ENCODE measurements around the gene SIK3. TPM values are rescaled to one million over a fixed set of nuclear protein-coding genes. Genes with fewer than 3 reads are reported as not detected.

Gene SIK3
- total RNA-seq, 1 experiment from 2014 or later, result 33.3 TPM

- H3K27me3 Mint-ChIP-seq (ENCODE audit: insufficient read depth, unreplicated experiment), result no peaks in the 10 kb centered on the region
- H3K9me3 Mint-ChIP-seq (ENCODE audit: unreplicated experiment), result no peaks in the 10 kb centered on the region
- peaks cover 24% of the 10 kb centered on the region for H3K4me1 Mint-ChIP-seq (ENCODE audit: insufficient read depth, unreplicated experiment)
- intact Hi-C loops (cut with micrococcal nuclease), result loop anchor here (2.0 to 5.0 kb wide), 2 partner anchors 24 to 86 kb away; partner anchors contain the start of gene SIK3
- ChIA-PET POLR2A (interaction anchor here (0.6 to 3.1 kb wide), 25 partner anchors 9 to 242 kb away, joined by 3 to 17 read pairs (median 6); partner anchors contain the start of gene SIK3), CTCF (interaction anchor here (0.6 to 1.5 kb wide), 5 partner anchors 9 to 132 kb away, joined by 3 to 6 read pairs (median 4); no protein-coding TSS in a partner anchor)
- H3K27ac Mint-ChIP-seq (ENCODE audit: low read depth, unreplicated experiment), result peak overlapping the region; percentile 62
- TF ChIP-seq, protein P1, sequence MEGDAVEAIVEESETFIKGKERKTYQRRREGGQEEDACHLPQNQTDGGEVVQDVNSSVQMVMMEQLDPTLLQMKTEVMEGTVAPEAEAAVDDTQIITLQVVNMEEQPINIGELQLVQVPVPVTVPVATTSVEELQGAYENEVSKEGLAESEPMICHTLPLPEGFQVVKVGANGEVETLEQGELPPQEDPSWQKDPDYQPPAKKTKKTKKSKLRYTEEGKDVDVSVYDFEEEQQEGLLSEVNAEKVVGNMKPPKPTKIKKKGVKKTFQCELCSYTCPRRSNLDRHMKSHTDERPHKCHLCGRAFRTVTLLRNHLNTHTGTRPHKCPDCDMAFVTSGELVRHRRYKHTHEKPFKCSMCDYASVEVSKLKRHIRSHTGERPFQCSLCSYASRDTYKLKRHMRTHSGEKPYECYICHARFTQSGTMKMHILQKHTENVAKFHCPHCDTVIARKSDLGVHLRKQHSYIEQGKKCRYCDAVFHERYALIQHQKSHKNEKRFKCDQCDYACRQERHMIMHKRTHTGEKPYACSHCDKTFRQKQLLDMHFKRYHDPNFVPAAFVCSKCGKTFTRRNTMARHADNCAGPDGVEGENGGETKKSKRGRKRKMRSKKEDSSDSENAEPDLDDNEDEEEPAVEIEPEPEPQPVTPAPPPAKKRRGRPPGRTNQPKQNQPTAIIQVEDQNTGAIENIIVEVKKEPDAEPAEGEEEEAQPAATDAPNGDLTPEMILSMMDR (IDR thresholded peaks at IDR 0.05; ENCODE audit: unreplicated experiment), result no peak
- H3K36me3 Mint-ChIP-seq (ENCODE audit: insufficient read depth, unreplicated experiment), result peaks cover 7% of the 10 kb centered on the region
- H3K4me3 Mint-ChIP-seq (ENCODE audit: unreplicated experiment), result peak overlapping the region; percentile 50
- TSS peak; percentile 29 for BruUV-seq (replicated peaks)
- DNase-seq (ENCODE audit: unreplicated experiment), result peak; percentile 90
These were observed 87.3 kb downstream of the SIK3 start for GRCh38 chr11:117010808-117011540.

- POLR2A ChIA-PET, result interaction anchor here (0.7 to 3.1 kb wide), 11 partner anchors 20 to 223 kb away, joined by 3 to 17 read pairs (median 8); partner anchors contain the start of genes RNF214 and SIK3
- intact Hi-C loops (cut with micrococcal nuclease), result loop anchor here (2.0 to 5.0 kb wide), 2 partner anchors 23 to 87 kb away; partner anchors contain the start of gene SIK3
- DNase-seq (ENCODE audit: unreplicated experiment), result no peak
- CTCF ChIA-PET, result interaction anchor here (1.5 kb wide), 1 partner anchor 62 kb away, joined by 6 read pairs; no protein-coding TSS in a partner anchor
- Mint-ChIP-seq H3K27me3 (ENCODE audit: insufficient read depth, unreplicated experiment) (no peaks in the 10 kb centered on the region), H3K36me3 (ENCODE audit: insufficient read depth, unreplicated experiment) (peaks cover 7% of the 10 kb centered on the region), H3K4me3 (ENCODE audit: unreplicated experiment) (no peak overlapping the region), H3K27ac (ENCODE audit: low read depth, unreplicated experiment) (peak overlapping the region; percentile 62), H3K4me1 (ENCODE audit: insufficient read depth, unreplicated experiment) (peaks cover 24% of the 10 kb centered on the region), H3K9me3 (ENCODE audit: unreplicated experiment) (no peaks in the 10 kb centered on the region)
- no TSS peak for BruUV-seq (replicated peaks)
- TF ChIP-seq, protein P1 (IDR thresholded peaks at IDR 0.05; ENCODE audit: unreplicated experiment), result no peak
These were observed 88.2 kb downstream of the SIK3 start for GRCh38 chr11:117009905-117010605.

GRCh38 chr11:117005758-117006157 is 92.5 kb downstream of the SIK3 start:
- H3K9me3 Mint-ChIP-seq (ENCODE audit: unreplicated experiment), result no peaks in the 10 kb centered on the region
- ChIA-PET POLR2A (no interaction called here), CTCF (no interaction called here)
- no TSS peak for BruUV-seq (replicated peaks)
- peaks cover 11% of the 10 kb centered on the region for H3K4me1 Mint-ChIP-seq (ENCODE audit: insufficient read depth, unreplicated experiment)
- intact Hi-C loops (cut with micrococcal nuclease), result no loop called here
- TF ChIP-seq, protein P1 (IDR thresholded peaks at IDR 0.05; ENCODE audit: unreplicated experiment), result no peak
- no peak overlapping the region for H3K27ac Mint-ChIP-seq (ENCODE audit: low read depth, unreplicated experiment)
- no peak overlapping the region for H3K4me3 Mint-ChIP-seq (ENCODE audit: unreplicated experiment)
- no peak for DNase-seq (ENCODE audit: unreplicated experiment)
- no peaks in the 10 kb centered on the region for H3K27me3 Mint-ChIP-seq (ENCODE audit: insufficient read depth, unreplicated experiment)
- no peaks in the 10 kb centered on the region for H3K36me3 Mint-ChIP-seq (ENCODE audit: insufficient read depth, unreplicated experiment)
